Non-pigmented ciliary epithelial cell (primary cell): ENCODE data around the gene SLMAP.
A peak's percentile ranks its signal among the peaks of the same experiment; 100 is the strongest.
"Not testable (repeated sequence)": the region's sequence is repeated elsewhere in the genome, so short reads cannot be mapped to it uniquely, and the experiment has no call there.

Experiments
- DNase-seq: peaks from one replicate; pipeline ENCODE4 v3.0.0-alpha.2; 2010; ENCODE audit warnings: low read depth

The SLMAP gene

DNA sequence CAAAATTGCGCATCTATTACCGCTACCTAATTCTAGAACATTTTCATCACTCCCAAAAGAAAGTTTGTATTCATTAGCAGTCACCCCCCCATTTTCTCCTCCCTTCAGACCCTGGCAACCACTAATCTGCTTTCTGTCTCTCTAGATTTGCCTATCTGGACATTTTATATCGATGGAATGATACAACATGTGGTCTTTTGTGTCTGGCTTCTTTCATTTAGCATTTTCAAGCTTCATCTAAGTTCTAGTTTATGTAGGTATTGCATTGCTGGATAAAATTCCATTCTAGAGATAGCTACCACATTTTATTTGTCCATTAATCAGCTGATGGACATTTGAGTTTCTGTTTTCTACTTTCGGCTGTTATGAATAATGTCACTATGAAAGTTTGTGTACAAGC is 38.4 kb downstream of the SLMAP start:
- DNase-seq: no peak

DNA sequence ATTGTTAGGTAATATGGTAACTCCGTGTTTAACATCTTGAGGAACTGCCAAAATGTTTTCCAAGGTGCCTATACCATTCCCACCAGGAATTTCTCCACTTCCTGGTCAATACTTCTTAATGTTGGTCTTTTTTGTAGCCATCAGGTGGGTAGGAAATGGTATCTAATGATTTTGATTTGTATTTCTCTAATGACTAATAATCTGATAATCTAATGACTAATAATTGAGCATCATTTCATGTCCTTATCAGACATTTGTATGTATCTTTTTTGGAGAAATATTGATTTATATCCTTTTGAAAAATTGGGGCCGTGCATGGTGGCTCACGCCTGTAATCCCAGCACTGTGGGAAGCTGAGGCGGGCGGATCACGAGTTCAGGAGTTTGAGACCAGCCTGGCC is 38.8 kb downstream of the SLMAP start:
- DNase-seq: no peak

DNA sequence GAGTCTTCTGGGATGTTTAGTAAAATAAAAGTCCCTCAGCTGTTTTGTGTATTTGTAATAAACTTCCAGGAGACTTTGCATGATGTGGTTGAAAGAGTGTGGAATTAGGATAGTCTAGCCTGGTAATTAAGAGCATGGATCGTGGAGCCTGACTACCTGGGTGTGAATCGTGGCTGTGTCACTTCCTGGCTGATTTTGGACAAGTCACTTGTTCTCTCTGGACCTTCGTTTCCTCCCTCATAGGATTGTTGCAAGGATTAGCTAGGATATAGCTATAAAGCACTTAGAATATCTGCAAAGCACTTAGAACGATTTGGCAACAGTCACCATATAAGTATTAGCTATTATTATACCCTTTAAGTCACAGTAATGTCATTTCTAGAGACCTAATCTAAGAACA is 40.2 kb downstream of the SLMAP start:
- DNase-seq: no peak

DNA sequence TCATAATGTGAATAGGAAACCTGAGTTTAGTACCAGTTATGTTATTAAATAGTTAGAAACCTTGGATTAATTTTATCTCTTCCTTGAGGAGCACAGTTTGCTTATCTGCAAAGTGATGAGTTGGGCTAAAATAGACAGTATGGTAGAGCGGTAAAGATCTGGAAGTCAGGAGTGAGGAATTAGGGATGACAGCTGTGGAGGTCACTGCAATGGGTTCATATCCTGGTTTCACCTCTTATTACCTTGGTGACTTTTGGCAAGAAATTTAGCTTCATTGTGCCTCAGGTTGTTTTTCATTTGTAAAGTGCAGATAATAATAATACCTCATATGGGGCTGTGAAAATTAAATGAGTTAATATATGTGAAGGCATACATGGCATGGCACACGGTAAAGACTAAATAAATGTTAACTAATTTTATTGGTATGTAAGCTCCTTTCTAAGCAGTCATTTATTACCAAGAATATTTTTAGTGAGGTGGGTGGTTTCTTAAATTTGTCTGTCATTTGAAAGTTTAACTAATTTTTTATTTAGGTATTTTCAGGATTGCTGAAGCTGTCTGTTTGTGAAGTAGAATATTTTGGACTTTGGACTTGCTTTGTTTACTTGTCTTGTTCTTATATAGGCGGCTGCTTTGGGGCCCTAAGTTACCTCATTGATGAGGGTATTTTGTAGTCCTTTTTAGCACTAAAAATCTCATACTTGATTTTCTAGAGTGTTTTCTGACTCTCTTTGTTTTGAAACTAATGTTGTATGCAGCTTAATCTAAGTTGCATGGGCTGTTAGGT is 41.8 kb downstream of the SLMAP start:
- DNase-seq: no peak

DNA sequence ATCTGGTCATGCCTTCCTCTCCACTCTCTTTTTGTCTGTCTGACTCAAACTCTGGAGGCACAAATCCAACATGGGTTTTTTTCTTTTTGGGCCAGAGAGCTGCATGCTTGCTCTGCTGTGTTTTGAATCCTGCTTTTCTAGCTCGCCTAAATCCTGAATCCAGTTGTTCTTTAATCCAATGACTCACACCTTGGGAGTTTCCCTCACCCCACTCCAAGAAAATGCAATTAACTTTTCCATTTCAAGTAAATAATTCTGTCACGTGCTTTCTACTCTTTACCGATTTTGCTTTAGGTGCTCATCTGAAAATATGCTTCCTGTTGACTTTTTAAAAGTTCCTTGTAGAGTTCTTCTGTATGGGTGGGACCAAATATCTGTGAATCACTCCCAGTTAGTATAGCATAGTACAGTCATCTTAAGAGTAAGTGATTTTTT is 47.6 kb downstream of the SLMAP start:
- DNase-seq: peak; percentile 76

DNA sequence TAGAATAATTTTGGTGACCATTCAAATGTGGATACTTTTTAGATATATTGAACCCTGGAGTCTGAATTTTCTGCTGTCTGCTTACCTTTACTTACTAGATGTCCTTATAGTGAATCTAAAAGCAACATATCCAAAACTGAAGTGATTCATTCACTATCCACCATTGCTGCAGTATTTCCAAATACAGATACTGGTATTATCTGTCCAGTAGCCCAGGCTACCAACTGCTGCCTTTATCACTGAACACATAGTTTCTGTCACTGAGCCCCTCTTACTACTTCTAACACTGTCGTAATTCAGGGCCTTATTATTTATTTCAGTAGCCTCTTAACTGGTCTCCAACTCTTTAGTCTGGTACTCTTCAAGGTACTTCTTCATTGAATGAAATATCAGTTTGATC is 49.2 kb downstream of the SLMAP start:
- no peak for DNase-seq

DNA sequence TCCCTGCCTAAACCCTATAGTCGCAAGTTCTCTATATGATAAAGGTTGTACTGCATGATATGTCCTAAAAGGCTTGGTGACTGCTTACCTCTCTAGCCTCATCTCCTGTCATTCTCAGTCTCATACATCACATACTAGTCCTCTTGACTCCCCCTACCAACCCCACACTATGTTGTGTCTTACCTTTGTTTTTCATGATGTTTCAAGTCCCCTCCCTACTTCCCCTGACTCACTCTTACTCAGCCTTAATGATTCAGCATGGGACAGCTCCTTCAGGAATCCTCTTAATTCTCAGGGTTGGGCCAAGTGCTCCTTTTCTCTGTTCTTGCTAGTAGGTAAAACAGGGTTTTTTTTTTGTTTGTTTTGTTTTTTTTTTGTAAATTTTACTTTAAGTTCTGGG is 49.6 kb downstream of the SLMAP start:
- peak; percentile 43 for DNase-seq

DNA sequence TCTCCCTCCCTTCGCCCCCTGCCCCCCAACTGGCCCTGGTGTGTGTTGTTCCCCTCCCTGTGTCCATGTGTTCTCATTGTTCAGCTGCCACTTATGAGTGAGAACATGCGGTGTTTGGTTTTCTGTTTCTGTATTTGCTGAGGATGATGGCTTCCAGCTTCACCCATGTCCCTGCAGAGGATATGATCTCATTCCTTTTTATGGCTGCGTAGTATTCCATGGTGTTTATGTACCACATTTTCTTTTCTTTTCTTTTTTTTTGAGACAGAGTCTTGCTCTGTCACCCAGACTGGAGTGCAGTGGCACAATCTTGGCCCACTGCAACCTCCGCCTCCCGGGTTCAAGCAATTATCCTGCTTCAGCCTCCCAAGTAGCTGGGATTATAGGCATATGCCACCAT is 50.1 kb downstream of the SLMAP start:
- DNase-seq: not testable (repeated sequence)

DNA sequence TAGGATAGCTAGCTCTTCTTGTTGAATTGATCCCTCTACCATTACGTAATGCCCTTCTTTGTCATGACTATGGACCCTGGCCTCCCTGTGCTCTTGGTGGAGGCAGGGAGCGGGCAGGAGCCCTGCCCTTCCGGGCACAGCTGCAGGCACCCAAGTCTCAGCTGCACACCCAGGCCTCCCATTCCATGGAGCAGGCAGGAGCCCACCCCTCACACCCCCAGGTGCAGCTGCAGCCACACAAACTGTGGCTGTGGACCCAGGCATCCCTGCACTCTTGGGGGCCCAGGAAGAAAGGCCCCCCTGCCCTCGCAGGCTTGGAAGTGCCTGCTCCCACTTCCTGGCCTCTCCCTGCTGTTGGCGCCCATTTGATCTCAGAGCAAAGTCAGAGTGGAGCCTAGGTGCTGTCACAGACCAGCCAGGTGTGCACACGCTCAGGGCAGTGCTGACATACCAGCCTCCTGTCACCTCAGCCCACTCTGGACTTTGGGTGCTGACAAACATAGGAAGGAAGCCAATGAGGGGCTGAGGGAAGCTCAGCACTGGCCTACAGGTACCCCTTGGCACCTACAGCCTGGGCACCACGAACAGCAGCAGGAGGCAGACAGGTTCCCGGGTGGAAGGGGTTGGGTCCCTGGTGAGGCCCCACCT is 53.0 kb downstream of the SLMAP start:
- no peak for DNase-seq

DNA sequence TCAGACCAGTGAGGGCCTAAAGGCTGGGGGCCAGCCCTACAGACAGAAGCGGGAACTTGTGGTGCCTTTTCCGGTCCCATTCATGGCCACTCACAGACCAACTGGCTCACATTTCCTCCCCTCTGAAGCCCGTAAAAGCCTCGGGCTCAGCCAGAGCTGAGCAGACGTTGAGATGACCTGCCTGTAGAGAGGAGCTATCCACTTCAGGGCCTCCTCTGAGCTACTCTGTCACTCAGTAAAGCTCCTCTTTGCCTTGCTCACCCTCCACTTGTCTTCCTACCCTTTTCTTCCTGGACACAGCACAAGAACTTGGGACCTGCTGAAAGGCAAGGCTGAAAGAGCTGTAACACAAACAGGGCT is 53.5 kb downstream of the SLMAP start:
- DNase-seq: no peak

DNA sequence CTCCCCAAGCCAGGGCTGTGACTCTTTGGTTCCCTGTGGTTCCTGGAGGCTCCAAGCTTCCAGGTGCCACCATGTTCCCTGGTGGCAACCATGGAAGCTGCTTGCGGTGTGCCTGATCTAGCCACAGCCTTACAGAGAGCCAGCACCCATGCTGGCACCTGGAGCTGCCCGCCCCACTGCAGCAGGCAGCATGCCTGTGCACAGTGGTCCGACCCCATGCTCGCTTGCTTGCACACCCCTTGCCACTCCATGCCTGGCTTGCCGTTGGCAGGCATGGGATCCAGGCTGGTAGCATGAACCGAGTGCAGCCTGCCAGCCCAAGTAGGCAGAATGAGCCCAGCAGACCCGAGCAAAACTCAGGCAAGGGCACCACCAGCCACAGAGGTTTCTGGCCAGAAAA is 53.9 kb downstream of the SLMAP start:
- no peak for DNase-seq

DNA sequence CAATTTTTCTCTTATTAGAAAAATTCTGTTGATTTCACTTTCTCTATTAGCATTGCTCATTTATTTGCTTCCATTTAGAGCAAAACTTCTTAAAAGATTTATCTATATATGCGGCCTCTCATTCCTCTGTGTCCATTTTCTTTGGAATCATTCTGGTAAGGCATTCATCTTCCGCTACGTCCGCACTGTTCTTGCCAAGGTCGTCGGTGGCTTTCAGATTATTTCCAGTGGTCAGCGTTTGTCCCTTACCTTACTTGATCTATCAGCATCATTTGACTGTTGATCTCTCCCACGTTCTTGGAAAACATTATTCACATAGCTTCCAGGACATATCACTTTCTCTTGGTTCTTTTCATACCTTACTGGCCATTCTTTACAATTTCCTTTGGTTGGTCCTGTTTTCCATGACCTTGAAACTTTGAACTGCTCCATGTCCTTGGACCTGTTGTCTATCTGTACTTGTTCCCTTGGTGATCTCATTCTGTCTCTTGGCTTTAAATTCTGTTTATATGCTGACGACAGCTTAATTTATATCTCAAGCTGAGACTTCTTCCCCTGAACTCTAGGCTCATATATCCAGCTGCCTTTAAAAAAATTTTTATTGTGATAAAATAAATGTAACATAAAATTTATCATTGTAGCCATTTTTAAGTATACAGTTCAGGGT is 54.5 kb downstream of the SLMAP start:
- DNase-seq: no peak

DNA sequence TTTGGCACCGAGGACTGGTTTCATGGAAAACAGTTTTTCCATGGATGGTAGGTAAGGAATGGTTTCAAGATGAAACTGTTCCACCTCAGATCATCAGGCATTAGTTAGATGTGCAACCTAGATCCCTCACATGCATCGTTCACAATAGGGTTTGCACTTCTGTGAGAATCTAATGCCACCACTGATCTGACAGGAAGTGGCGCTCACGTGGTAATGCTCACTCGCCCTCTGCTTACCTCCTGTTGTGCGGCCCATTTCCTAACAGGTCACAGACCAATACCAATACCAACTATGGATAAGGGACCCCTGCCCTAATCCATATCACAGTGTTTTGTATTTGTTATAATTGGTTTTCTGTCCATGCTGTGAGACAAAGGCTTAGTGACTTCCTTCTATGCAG is 58.9 kb downstream of the SLMAP start:
- DNase-seq: no peak

DNA sequence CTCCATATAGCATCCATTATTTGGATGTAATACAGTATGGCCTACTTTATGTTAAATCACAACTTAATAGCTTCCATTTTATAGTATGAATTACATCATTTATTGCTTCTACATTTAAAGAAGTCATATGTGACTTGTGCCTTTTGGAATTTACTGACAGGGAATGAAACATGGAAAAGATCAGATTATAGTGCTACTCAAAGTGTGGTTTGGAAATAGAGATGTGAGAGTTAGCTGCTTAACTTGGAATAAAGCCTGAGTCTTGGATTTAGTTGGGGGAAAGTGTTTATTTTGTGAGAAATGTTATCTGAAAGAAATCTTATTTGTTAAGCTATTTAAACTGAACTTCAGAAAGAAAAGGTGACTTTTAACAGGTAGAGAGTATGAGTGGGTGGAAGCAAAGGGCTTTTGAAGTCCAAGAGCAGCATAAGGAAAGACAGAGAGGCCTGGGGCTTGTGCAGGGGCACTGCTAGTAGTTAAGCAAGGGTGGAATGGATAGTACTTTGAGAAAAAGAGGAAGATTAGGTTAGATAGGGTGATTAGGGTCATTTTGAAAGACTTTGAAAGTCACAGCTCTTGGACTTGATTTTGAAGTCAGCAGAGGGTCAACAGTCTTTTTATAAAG is 60.5 kb downstream of the SLMAP start:
- DNase-seq: no peak

DNA sequence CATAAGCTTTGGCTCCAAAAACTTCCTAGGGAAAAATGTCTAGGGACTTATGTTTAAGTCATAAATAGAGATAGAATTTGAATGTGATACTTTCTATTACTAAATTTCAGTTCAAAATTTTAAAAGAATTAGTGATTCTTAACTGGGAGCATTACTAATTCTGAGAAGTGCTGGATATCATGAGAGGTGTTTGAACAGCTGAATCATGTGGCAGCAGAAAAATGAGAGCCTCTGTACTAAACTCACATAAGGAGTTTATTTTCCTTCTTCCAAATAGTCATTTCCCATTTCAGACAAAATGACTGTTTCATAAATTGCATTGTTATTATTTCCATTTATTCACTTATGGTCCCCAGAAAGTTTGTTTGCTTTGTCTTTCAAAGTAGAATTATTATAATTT is 62.7 kb downstream of the SLMAP start:
- no peak for DNase-seq

DNA sequence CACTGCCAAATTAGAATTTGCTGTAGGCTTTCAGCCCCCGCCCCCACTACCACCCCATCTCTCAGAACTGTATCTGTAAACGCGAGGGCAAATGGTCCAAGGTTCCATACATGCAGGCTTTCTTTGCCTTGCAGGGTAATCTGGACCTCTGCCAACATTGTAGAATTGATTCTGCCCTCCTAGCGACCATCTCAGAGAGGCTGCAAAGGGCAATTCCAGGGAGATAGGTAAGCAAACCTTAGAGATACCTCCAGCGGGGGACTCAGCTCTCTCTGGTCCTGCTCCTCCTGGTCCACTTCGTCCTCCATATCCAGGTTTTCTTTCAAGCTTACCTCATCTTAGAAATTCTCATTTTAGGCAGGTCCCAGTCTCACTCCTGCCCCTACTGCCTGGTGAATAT is 64.4 kb downstream of the SLMAP start:
- DNase-seq: no peak

DNA sequence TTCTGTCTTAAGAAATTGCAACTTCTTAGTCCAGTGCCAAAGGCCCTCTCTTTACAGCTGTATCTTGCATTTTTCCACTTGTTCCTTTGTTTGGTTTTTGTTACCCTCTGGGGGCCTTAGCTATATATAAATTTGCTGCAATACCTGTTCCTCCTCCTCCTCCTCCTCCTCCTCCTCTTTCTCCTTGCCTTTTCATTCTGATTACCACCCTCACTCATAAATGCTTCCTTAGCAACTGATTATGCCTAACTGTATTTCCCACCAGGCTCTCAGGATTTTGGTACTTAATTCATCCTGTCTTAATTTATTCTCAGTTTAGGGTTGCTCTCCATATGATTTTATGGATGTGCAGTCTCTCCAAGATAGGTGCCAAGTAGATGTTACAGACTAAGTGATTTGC is 65.7 kb downstream of the SLMAP start:
- no peak for DNase-seq

DNA sequence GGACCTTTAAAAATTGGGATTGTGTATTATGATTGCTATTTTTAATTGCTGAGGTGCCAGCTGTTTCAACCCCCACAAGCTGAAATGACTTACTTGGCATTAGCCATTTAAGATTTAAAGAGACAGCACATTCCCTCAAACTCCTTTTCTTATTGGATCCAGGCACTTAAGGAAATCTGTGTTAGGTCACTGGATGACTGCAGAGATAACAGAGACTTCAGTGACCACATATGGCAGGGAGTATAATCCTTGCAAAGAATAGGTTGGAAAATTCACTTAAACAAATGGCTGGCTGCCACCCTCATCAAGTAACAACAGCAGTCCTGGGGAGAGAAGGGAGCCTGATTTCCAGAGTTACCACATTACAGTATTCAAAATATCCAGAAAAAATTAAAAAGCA is 66.6 kb downstream of the SLMAP start:
- no peak for DNase-seq

DNA sequence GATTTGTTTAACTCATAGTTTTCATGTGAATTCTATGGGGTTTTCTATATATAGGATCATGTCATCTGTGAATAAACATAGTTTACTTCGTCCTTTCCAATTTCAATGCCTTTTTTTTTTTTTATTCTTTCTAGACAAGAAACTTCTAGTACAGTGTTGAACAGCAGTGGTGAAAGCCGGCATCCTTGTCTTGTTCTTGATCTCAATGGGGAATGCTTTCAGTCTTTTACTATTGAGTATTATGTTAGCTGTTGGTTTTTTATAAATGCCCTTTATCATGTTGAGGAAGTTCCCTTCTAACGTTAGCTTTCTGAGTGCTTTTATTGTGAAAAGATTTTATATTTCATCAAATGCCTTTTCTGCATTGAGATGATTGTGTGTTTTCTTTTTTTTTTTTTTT is 69.0 kb downstream of the SLMAP start:
- DNase-seq: no peak

DNA sequence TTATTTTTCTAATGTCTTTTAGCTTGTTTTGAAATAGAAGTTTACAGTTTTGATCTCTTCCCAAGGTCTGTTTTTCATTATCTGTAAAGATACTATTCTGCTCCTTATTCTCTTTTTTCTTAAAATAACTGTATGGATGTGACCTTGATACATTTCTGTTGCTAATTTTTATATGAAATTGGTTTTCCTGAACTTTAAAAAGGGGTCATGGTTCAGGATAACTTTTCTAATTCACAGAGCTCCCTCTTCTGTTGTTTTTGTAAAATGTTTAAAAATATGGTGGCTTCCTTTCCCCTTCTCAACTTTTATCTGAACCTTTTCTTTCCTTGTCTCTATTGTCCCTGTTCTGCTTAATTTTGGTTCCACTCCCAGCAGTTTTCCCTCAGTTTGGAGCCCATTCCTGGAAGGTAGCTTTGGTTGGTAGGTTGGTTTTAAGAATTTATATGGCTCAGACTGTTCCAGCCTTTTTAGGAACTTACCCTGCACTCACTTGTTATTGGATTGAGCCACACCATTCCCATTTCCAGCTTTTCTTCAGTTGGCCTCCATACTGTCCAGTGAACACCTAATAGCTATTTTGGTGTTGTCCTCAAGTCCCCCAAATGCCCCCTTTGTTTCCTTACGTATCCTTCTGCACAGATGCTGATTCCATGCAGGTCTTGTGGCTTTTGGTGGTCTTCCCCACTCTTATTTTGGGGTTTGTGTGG is 70.3 kb downstream of the SLMAP start:
- no peak for DNase-seq

DNA sequence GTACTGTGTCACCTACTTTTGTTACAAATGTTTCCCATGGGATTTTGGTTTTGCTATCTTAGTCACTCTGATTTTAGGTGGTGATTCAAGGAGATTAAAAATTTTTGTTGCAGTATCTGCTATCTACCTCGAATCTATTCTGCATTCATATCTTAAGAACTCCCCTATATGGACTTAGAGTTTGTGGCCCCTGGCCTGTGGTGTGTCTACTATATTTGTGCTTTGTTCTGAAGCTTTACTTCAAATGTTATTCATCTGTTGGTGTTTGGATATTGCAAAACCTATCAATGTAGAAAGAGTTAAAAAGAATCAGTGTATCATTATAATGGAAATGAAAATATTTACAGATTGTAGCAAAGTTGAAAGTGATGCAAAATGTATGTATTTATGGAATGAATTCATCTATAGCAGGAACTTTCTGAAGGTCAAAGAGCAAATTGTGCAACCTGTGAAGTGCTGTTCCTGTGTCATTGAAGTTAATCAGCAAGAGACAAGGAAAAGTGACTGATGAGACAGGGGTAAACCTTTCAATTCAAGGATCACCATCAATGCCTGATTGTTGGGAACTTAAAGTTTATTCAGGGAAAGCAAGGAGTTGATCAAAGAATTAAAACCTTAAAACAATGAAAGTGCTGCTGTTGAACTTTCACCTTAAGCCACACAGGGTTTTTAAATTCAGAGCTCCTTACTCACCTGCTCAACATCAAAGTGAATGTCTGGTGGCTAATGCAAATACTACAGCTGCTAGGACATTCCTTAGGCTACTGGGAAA is 71.0 kb downstream of the SLMAP start:
- DNase-seq: no peak

DNA sequence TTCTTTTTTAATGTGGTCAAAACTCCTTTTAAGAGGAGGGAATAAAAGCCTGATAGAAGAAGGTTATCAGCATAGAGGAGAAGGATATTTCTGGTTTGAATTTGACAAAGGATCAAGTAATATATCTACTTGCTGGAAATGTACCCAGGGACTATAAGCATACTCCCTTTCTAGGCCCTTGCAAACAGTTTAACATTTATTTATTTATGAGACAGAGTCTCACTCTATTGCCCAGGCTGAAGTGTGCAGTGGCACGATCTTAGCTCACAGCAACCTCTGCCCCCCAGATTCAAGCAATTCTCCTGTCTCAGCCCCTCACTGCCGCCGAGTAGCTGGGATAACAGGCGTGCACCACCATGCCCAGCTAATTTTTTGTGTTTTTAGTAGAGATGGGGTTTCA is 71.6 kb downstream of the SLMAP start:
- no peak for DNase-seq
